ENCODE data around the gene THADA.

GRCh38 chr2:43594875-43595274 is 963 bp downstream of the THADA start:
- TF ChIP-seq ZBTB21 (CRISPR knock-in tag; IDR thresholded peaks at IDR 0.05; ENCODE audit: borderline replicate concordance) (no peak), USF1 (CRISPR knock-in tag; IDR thresholded peaks at IDR 0.05) (no peak), ZNF121 (CRISPR knock-in tag; IDR thresholded peaks at IDR 0.05) (no peak), ATF3 (CRISPR knock-in tag; conservative IDR thresholded peaks at IDR 0.05) (no peak), CTCF (IDR thresholded peaks at IDR 0.05) (no peak), GABPB1 (CRISPR knock-in tag; IDR thresholded peaks at IDR 0.05) (no peak), RELA (CRISPR knock-in tag; IDR thresholded peaks at IDR 0.05; ENCODE audit: borderline replicate concordance) (no peak), ERG (CRISPR knock-in tag; IDR thresholded peaks at IDR 0.05) (no peak), PREB (CRISPR knock-in tag; IDR thresholded peaks at IDR 0.05; ENCODE audit: borderline replicate concordance) (no peak)
- TF ChIP-seq, protein P1, sequence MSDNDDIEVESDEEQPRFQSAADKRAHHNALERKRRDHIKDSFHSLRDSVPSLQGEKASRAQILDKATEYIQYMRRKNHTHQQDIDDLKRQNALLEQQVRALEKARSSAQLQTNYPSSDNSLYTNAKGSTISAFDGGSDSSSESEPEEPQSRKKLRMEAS (CRISPR knock-in tag; IDR thresholded peaks at IDR 0.05), result no peak
- TF ChIP-seq, protein P2, sequence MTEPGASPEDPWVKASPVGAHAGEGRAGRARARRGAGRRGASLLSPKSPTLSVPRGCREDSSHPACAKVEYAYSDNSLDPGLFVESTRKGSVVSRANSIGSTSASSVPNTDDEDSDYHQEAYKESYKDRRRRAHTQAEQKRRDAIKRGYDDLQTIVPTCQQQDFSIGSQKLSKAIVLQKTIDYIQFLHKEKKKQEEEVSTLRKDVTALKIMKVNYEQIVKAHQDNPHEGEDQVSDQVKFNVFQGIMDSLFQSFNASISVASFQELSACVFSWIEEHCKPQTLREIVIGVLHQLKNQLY (CRISPR knock-in tag; IDR thresholded peaks at IDR 0.05), result no peak
- TF ChIP-seq, protein P3, sequence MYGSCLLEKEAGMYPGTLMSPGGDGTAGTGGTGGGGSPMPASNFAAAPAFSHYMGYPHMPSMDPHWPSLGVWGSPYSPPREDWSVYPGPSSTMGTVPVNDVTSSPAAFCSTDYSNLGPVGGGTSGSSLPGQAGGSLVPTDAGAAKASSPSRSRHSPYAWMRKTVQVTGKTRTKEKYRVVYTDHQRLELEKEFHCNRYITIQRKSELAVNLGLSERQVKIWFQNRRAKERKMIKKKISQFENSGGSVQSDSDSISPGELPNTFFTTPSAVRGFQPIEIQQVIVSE (CRISPR knock-in tag; IDR thresholded peaks at IDR 0.05; ENCODE audit: borderline replicate concordance), result no peak
